ENCODE results near the gene NCOA3.

The NCOA3 gene

DNA sequence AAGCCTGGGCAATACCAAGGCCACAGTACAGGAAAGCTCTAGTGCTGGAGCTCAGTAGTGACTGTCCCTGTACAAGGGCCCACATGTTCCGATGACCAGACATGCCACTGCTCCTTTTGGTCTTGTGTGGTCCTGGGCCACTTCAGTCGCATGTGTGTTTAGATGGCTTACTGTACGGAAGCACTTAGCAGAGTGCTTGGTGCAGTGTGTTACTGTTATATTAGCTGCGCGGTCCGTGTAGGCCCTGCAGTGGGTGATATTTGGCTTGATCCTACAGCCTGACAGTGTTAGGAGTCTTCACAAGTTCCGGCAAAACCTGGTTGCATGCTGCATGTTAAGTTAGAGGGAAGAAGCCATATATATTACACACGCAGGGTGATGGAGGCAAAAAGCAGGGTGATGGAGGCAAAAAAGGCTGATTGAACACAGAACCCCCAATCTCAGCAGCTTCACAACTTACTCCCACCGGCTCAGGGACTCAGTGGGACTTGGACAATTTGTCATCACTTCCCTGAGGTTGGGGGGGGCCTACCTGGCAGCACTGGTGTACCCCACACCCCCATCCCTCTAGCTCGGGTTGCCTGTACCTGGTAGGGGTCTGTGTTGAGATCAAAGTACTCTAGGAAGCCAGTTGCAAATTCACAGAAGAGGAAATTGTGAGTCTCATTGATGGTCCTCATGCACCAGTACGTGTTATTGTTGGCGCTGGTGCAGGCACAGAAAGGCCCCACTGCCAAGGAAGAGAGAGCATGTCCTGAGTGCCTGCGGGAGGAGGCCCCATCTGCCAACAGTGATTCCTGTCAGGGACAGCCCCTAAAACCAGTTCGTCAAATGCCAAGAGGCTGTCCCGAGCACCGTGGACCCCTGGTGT is 161.0 kb downstream of the NCOA3 start:
- TF ChIP-seq JUND (IDR thresholded peaks at IDR 0.05; ENCODE audit: low read depth), result no peak
- no peak for DNase-seq (ENCODE audit: low read depth in 1 of 2, low spot score in 1 of 2)
- in situ Hi-C loops (cut with HindIII; ENCODE audit: low pct_unique_long_range_greater_than_20kb, low sequenced_read_pairs), result no loop called here

GRCh38 chr20:47663354-47664067 is 161.8 kb downstream of the NCOA3 start:
- TF ChIP-seq JUND (IDR thresholded peaks at IDR 0.05; ENCODE audit: low read depth), result no peak
- DNase-seq (ENCODE audit: low read depth in 1 of 2, low spot score in 1 of 2), result peak; percentile 86 to 89
- in situ Hi-C loops (cut with HindIII; ENCODE audit: low pct_unique_long_range_greater_than_20kb, low sequenced_read_pairs), result no loop called here

DNA sequence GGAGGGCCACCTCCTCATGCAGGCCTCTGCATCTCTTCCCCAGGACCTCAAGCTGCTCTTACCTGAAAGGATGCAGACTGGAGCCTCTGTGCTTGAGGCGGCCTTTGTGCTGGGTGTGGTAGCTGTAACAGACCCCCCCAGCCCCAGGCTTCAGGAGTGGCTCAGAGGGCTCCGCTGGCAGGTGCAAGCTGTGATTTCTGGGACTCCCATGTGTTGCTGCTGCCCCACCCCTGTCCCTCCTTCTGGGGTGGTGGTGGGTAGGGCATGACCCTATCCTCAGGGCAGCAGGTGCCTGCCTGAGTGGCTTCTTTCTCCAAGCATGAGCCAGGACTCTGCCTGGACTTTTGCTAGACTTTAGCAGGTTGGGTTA is 162.4 kb downstream of the NCOA3 start:
- in situ Hi-C loops (cut with HindIII; ENCODE audit: low pct_unique_long_range_greater_than_20kb, low sequenced_read_pairs), result no loop called here
- no peak for TF ChIP-seq JUND (IDR thresholded peaks at IDR 0.05; ENCODE audit: low read depth)
- DNase-seq (ENCODE audit: low read depth in 1 of 2, low spot score in 1 of 2), result no peak

DNA sequence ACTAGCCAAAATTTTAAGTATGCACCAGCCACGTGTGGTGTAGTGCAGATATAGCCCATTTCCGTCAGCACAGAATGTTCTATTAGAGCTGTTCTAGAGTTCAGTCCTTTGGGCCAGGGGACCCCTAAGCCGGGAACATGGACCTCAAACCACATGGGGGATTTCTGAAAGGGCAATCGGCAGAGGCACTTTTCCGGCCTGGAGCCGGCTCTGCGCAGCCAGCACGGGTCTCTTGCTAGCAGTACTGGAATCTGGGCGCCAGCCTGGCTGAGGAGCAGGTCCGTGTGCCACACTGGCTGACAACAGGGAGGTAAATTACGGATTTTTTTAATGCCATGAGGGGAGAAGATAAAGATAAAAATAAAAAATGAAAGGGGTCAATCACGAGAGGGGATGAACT is 163.1 kb downstream of the NCOA3 start:
- TF ChIP-seq JUND (IDR thresholded peaks at IDR 0.05; ENCODE audit: low read depth), result no peak
- in situ Hi-C loops (cut with HindIII; ENCODE audit: low pct_unique_long_range_greater_than_20kb, low sequenced_read_pairs), result no loop called here
- no peak for DNase-seq (ENCODE audit: low read depth in 1 of 2, low spot score in 1 of 2)

DNA sequence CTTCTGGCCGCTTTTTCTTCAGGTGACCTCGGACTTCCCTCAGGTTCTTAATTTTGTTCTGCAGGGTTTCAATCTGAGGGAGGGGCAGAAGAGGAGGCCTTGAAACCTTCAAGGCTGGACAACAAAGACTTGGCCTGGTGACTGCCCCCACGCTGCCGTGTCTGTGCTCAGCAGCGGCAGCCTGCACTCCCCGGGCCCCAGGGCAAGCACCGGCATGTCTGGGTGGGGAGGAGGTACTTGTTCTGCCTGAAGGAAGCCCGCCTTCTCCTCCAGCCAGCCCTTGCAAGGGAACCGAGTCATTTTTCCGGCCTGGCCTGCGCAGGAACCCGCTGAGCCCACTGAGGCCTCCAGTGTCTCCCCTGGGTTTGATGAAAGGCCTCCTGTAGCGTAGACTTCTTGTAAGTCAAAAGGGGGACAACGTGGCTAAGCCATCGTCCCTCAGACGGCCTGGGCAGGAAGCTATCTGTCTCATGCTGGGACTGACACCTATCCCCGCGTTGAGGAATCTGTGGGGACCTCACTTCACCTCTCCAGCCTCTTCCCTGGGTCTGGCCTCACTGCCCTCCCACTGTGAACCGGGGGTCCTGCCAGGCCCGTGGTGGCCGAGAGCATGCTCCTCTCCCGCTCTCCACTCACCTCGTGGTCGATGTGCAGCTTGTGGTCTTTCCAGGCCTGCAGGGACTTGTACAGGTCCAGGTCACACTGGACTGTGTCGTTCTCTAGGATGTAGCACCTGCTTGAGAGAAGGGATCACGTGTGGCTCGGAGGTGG is 163.7 kb downstream of the NCOA3 start:
- TF ChIP-seq JUND (IDR thresholded peaks at IDR 0.05; ENCODE audit: low read depth), result no peak
- no peak for DNase-seq (ENCODE audit: low read depth in 1 of 2, low spot score in 1 of 2)
- in situ Hi-C loops (cut with HindIII; ENCODE audit: low pct_unique_long_range_greater_than_20kb, low sequenced_read_pairs), result no loop called here

DNA sequence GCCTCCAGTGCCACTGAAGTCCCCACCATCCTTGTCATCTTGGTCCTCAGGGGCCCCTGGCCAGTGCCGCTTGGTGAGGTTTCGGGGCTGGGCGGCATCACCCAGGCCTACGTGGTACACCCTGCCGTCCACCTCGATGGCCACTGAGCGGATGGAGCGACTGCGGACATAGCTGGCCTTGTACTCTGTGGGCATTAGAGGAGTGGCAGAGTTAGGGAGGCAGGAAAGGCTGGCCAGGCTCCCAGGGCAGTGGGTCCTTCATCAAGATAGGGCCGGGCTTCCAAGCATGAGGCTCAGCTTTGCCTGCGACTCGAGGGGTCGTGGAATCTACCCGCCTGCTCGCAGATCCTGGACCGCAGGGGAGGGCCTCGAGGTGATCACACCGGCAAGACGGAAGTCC is 164.6 kb downstream of the NCOA3 start:
- DNase-seq (ENCODE audit: low read depth in 1 of 2, low spot score in 1 of 2), result no peak
- in situ Hi-C loops (cut with HindIII; ENCODE audit: low pct_unique_long_range_greater_than_20kb, low sequenced_read_pairs), result no loop called here
- no peak for TF ChIP-seq JUND (IDR thresholded peaks at IDR 0.05; ENCODE audit: low read depth)

DNA sequence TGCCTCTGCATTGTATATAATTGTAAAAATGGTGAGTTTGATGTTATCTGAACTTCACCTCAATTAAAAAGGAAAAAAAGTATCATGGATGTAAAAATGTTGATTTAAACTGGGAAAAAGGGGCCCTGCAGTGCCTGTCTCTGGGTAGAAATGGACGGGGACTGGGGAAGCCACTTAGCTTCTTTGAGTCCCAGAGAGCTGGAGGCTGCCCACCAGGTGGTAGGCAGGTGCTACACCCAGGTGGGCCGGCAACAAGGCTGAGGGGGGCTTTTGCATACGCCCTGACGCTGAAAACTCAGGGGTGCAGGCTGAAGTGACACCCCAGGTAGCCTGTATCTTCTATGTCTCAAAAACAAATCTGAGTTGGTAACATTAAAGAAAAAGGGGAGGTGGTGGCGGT is 165.4 kb downstream of the NCOA3 start:
- TF ChIP-seq JUND (IDR thresholded peaks at IDR 0.05; ENCODE audit: low read depth), result no peak
- in situ Hi-C loops (cut with HindIII; ENCODE audit: low pct_unique_long_range_greater_than_20kb, low sequenced_read_pairs), result no loop called here
- no peak for DNase-seq (ENCODE audit: low read depth in 1 of 2, low spot score in 1 of 2)

- in situ Hi-C loops (cut with HindIII; ENCODE audit: low pct_unique_long_range_greater_than_20kb, low sequenced_read_pairs), result no loop called here
- no peak for TF ChIP-seq JUND (IDR thresholded peaks at IDR 0.05; ENCODE audit: low read depth)
- no peak for DNase-seq (ENCODE audit: low read depth in 1 of 2, low spot score in 1 of 2)
Measured at GRCh38 chr20:47667531-47668312, 166.0 kb downstream of the NCOA3 start.

DNA sequence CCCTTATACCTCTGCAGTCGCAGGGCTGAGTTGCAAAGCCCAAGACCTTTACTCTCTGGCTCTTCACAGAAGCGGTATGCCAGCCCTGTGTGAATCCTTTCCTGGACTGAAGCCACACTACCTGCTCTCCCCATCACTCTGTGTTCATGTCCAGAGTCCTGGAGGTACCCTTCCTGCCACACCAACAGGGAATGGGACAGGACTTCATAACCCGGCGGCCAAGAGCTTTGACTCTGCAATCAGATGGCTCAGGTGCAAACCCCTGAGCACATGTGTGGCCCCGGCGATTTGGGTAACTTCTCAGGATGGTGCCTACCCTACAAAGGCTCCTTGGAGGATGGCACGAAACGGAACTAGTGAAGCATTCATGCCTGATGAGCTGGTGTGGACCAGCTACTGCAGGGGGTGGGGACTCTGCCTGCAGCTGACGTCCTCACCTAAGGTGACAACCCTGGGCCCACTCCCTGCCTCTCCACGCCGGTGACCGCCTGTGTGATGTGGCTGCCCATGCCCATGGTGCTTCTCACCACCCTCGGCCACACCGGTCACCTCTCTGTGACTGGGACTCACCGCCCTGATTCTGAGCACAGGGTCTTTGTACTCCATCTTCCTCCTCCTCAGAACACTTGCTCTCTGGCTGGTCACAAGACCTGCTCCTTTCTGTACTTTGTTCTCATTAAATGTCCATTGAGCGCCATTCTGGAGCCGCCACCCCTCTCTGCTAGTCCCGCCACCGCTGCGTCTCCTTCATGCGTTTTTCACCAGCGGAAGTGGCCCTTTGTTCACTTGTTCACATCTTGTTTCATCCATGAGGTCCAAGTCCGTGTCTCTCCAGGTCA is 166.8 kb downstream of the NCOA3 start:
- DNase-seq (ENCODE audit: low read depth in 1 of 2, low spot score in 1 of 2), result no peak
- in situ Hi-C loops (cut with HindIII; ENCODE audit: low pct_unique_long_range_greater_than_20kb, low sequenced_read_pairs), result no loop called here
- TF ChIP-seq JUND (IDR thresholded peaks at IDR 0.05; ENCODE audit: low read depth), result no peak

GRCh38 chr20:47669152-47669425 is 167.4 kb downstream of the NCOA3 start:
- DNase-seq (ENCODE audit: low read depth in 1 of 2, low spot score in 1 of 2), result no peak
- in situ Hi-C loops (cut with HindIII; ENCODE audit: low pct_unique_long_range_greater_than_20kb, low sequenced_read_pairs), result no loop called here

DNA sequence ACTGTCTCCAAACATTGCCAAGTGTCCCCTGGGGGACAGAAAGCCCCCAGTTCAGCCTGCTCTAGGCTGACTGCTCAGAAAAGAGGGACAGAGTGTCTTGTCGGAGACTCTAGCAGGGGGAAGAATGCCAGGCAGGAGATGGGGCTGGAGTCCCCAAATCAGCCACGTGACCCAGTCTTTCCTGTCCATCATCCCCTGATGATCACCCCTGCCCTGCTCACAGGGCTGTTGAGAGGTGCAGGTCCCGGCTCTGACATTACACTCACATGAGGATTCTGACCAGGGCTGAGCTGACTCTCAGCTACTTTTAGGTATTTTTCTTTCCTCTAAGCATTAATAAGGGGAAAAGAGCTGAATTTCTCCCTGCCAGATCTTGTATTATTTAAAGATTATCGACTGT is 167.8 kb downstream of the NCOA3 start:
- no peak for TF ChIP-seq JUND (IDR thresholded peaks at IDR 0.05; ENCODE audit: low read depth)
- in situ Hi-C loops (cut with HindIII; ENCODE audit: low pct_unique_long_range_greater_than_20kb, low sequenced_read_pairs), result no loop called here
- DNase-seq (ENCODE audit: low read depth in 1 of 2, low spot score in 1 of 2), result no peak

More at GRCh38 chr20:47669152-47669425, 167.4 kb downstream of the NCOA3 start:
- TF ChIP-seq JUND (IDR thresholded peaks at IDR 0.05; ENCODE audit: low read depth), result no peak
